ENCODE results near the gene HACD2.
"Not testable (repeated sequence)": the region's sequence is repeated elsewhere in the genome, so short reads cannot be mapped to it uniquely, and the experiment has no call there.

Gene HACD2

GRCh38 chr3:123611082-123611481, 26.2 kb upstream of the HACD2 start:
- DNase-seq = no peak

DNA sequence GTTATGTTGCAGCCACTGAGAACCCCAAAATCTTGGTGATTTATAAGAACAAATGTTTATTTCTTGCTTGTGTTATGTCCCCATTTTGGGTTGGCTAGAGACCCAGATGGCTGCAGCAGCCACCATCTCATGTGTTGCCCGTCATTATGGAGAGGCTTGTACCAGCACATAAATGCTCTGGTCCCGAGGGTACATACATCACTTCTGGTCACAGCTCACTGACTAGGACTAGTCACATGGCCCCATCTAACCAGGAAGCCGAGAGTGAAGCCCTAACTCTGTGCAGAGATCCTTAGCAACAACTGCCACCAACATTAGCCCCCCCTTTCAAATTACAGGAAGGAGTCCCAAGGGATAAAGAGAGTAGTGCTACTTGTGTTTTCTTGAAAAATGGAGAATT, 25.5 kb upstream of the HACD2 start:
- peak; percentile 49 for DNase-seq

DNA sequence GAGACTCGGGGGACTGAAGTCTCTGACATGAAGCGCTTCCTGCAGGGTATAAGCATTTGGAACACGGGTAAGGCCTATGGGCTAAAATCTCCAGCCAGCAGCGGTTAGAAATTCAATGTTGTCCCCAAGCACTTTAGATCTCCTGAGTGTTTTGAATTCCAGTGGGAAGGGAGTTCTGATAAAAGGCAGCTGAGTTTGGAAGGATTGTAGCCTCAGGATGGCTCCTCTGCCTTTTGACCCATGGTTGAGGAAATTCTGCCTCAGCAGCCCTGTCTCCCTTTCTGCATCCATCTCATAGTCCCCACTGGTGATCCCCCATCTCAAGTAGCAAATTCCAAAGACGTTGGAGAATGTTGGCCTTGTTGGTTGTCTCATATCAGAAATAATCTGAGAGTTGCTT, 24.2 kb upstream of the HACD2 start:
- DNase-seq = no peak

DNA sequence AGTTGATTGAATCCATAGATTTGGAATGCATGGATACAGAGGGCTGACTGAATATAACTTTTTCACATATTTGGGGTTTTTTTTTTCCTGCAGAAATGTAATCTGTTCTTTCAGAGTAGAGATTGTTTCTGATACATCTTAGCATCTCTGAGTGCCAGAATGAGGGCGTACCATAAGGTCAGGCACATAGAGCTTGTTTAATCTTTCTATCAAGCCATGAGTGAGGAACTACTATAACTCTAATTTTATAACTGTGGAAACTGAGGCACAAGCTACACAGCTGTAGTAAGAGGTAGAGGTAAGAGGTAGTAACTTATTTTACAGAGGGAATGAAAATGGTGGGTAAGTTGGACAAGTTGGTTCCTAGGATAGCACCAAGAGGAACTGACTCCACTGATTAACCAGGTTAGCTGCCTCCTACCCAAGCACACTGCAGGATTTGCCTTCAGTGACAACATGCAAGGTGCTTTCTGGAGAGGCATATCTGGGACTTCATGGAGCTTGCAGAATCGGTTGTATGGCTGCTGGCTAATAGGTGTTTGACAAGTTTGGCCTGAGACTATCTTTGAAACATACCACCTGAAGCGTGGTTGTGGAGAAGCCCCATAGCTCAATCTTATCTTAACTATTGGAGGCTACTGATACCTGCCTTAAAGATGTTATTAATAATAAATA, 23.5 kb upstream of the HACD2 start:
- no peak for DNase-seq

- no peak for DNase-seq
Observed at GRCh38 chr3:123606527-123606926, 21.7 kb upstream of the HACD2 start.

- no peak for DNase-seq
Observed at GRCh38 chr3:123605789-123606234, 21.0 kb upstream of the HACD2 start.

- DNase-seq = not testable (repeated sequence)
Observed at GRCh38 chr3:123603153-123603552, 18.3 kb upstream of the HACD2 start.

DNA sequence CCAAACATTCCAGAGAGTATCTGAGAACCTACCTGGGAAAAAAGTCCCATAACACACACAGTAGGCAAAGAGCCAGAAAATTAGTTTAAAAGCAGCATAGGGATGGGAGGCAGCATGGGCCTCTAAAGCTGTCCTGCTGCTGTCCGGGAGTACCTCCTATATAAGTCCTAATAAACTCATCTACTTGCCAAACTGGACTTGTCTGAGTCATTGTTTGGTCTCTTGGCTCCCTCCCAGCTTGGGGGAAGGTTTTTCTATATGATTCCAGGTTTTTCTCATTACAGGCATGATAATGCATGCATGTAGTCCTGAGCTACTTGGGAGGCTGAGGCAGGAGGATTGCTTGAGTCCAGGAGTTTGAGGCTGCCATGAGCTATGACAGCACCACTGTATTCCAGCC, 17.5 kb upstream of the HACD2 start:
- no peak for DNase-seq

DNA sequence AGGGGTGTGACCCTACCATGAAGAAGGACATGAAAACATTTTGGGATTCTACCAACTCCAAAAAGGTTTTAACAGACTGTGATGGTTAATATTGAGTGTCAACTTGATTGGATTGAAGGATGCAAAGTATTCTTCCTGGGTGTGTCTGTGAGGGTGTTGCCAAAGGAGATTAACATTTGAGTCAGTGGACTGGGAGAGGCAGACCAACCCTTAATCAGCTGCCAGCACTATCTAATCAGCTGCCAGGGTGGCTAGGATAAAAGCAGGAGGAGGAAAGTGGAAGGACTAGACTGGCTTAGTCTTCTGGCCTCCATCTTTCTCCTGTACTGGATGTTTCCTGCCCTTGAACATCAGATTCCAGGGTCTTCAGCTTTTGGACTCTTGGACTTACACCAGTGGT, 16.0 kb upstream of the HACD2 start:
- not testable (repeated sequence) for DNase-seq

GRCh38 chr3:123597561-123597960, 12.7 kb upstream of the HACD2 start:
- no peak for DNase-seq

DNA sequence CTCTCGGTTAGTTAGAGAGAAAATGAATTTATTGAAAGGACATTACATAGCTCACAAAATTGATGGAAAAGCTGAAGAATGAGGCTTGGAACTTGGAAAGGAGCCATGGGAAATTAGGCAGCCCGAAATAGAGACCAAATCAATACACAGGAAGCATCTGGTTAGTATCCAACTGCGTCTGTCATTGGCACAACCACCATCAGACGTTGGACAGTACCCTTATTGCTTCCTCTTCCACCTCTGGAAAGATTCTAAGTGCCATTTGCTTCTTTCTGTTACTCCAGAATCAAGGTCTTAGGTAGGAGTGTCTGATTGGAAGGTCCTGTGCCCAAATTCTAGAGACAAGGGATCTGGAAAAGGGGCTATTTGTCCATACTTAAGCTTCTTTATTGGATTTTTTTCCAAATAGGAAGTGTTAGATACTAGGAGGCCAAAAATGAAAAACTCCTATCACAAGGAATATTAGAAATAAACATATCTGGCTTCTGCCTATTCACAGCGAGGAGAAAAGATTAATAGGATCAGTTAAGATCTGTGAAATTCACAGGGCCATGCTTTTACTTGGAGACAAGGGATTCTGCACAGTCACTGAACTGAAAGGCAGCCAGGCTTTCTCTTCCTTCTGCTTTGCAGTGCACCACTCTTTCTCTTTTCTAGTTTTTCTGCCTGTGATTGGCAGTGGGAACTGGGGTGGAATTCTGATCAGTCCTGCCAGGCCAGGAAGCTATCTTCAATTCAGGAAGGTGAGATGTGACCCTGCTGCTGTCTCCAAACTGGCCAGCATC, 10.7 kb upstream of the HACD2 start:
- no peak for DNase-seq

DNA sequence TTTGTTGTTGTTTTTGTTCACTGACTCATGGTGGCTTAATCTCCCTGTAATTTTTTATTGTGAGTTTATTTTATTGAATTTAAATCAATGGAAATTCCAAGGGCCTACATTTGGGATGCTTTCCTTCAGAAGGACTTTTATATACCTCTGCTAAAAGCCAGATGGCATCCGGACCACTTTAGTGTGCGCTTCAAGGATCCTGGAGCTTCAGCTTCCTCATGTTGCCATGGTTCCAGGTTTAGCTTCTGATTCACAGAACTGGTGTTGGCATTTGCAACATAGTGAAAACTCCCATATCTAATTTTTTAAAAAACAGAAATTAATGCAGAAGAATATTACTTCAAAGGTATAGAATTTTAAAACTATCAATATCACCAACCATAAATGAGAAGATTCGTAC, 8.5 kb upstream of the HACD2 start:
- no peak for DNase-seq

DNA sequence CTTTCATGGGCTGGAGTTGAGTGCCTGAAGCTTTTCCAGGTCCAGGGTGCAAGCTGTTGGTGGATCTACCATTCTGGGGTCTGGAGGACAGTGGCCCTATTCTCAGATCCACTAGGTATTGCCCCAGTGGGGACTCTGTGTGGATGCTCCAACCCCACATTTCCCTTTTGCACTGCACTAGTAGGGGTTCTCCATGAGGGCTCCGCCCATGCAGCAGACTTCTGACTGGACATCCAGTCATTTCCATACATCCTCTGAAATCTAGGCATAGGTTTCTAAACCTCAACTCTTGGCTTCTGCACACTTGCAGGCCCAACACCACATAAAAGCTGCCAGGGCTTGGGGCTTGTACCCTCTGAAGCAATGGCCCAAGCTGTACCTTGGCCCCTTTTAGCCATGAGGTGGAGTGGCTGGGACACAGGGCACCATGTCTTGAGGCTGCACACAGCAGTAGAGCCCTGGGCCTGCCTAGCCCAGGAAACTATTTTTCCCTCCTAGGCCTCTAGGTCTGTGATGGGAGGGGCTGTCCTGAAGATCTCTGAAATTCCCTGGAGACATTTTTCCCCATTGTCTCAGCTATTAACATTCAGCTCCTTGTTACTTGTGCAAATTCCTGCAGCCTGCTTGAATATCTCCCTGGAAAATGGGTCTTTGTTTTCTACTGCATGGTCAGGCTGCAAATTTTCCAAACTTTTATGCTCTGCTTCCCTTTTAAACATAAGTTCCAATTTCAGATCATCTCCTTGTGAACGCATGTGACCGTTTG, 6.0 kb upstream of the HACD2 start:
- no peak for DNase-seq

DNA sequence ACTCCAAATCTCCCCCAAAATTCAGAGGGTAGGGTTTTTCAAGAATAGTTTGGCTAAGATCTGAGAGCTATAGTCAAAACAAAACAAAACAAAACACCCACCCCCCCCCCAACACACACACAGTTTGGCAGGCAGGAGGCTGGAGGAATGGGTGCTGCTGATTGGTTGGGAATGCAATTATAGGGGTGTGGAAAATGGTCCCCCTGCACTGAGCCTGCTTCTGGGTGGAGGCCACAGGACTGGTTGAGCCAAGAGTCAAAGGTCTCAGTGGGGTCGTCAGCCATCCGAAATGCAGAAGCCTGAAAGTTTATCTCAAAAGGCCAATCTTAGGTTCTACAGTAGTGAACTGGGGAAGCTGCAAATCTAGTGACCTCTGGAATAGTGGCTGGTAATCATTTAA, 2.5 kb upstream of the HACD2 start:
- no peak for DNase-seq

- no peak for DNase-seq
Observed at GRCh38 chr3:123586968-123587367, 2.1 kb upstream of the HACD2 start.

GRCh38 chr3:123586131-123586530, 1.3 kb upstream of the HACD2 start:
- peak; percentile 47 for DNase-seq

GRCh38 chr3:123584284-123584987, 417 bp downstream of the HACD2 start:
- DNase-seq = peak; percentile 75

- no peak for DNase-seq
Observed at GRCh38 chr3:123583561-123583960, 1.3 kb downstream of the HACD2 start.

DNA sequence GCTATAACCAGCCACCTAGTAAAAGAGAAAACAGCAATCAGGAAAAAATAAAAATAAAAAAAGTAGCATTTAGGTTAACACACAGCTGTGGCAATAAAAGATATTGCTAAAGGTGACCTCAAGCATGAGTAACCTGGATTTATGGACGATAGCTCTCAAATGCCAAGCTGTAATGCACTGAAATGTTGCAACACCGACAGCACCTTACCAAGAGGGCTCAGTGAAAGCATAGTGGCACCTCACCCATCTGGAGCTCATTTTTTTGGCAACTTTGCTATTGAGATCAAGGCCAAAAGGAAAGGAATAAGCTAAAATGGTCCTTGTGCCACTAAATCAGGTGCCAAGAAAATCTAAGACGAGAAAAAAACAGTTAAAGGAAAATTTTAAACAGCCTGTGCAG, 2.5 kb downstream of the HACD2 start:
- no peak for DNase-seq

DNA sequence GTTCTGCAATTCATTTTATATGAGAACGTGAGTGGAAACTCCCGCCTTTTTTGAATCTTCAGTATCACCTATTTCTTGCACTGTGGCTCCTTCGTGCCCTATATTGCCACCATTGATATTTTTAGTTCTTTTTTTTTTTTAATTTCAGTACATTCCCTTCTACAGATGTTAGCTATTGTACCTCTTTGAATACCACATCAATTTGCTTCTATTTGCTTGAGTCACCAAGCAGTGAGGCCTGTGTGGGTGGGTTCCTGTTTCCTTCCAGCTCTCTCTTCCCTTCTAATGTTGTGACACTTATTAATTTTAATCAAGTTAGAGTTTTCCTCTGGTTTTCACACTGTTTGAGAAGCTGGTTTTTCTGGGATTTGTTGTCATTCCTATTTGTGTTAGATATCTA, 8.7 kb downstream of the HACD2 start:
- DNase-seq = no peak

DNA sequence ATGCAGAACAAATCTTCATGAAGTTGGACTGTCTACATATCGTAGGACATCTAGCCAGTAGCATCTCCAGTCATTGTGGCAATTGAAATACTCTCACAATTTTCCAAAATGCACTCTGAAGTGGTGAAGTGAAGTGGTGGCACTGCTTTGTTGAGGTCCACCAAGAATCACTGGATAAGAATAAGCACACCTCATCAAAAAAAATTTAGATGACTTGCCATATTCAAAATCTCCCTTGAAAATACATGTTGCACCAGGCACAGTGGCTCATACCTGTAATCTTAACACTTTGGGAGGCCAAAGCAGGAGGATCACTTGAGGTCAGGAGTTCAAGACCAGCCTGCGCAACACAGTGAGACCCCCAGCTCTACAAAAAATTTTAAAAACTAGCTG, 12.9 kb downstream of the HACD2 start:
- DNase-seq = no peak

DNA sequence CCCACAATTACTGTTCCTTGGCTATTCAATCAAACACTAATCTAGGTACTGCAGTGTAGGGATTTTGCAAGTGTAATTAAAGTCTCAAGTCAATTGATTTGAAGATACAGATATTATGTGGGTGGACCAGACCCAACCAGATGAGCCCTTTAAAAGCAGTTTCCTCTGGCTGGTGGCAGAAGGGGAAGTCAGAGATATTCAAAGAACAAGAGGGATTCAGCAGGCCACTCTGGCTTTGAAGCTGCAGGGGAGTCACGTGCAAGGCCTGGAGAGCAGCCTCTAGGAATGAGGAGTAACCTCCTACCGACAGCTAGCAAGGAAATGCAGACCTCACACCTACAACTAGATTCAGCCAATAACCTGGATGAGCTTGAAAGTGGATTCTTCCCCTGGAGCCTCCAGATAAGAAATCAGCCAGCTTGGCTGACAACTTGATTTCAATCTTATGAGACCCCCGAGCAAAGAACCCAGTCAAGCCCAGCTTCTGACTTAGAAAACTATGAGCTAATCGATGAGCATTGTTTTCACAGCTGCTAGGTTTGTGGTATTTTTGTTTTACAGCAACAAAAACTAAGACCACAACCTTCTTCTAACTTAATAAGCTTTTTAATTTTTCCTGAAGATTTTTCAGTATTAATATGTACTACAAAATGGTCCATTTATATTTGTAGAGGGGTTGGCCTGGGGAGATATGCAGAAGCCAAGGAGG, 13.4 kb downstream of the HACD2 start:
- no peak for DNase-seq

GRCh38 chr3:123568875-123569274, 16.0 kb downstream of the HACD2 start:
- no peak for DNase-seq

Data from NCI-H2107 (cell line).